Adrenal gland (tissue), 12 donors: ENCODE measurements around the gene MT1F. TPM values are rescaled to one million over a fixed set of nuclear protein-coding genes. Genes with fewer than 3 reads are reported as not detected.
"Not testable (repeated sequence)": the region's sequence is repeated elsewhere in the genome, so short reads cannot be mapped to it uniquely, and the experiment has no call there.

Experiments used
- DNase-seq, 7 donors: peaks; one replicate each; pipeline ENCODE4 v3.0.0-alpha.2; 2019 to 2020
- H3K27ac ChIP-seq, 5 donors: fragments of 200-600 bp; sonication (generic) in 4 of 5; 1 replicate in 3 of 5; 2 replicates in 2 of 5; pipeline versions ENCODE4 v1.5.1 to v1.8.0; 2016 to 2020; ENCODE audit warnings: mild to moderate bottlenecking in 1 of 5
- H3K27me3 ChIP-seq: fragments of 200-600 bp; 2 replicates; pipeline ENCODE4 v1.8.0; 2021
- H3K36me3 ChIP-seq, 2 donors: fragments of 200-600 bp; replicated peaks in 1 of 2; 1 replicate in 1 of 2; 2 replicates in 1 of 2; pipeline versions ENCODE4 v1.5.1 to v1.8.0; 2018 to 2022
- H3K4me1 ChIP-seq, 2 donors: fragments of 200-600 bp; replicated peaks in 1 of 2; 1 replicate in 1 of 2; 2 replicates in 1 of 2; pipeline versions ENCODE4 v1.5.1 to v1.8.0; 2018 to 2021
- H3K4me3 ChIP-seq, 4 donors: fragments of 200-600 bp; sonication (generic) in 3 of 4; one replicate each; pipeline ENCODE4 v1.5.1; 2016 to 2018
- H3K9me3 ChIP-seq, 3 donors: fragments of 200-600 bp; sonication (generic) in 1 of 3; replicated peaks in 1 of 3; 1 replicate in 2 of 3; 2 replicates in 1 of 3; pipeline versions ENCODE4 v1.5.1 to v1.8.0; 2016 to 2021
- POLR2A ChIP-seq, 2 donors: fragments of 450-650 bp; IDR thresholded peaks; one replicate each; pipeline ENCODE4 v1.6.1; 2017; ENCODE audit warnings: antibody characterized with exemption in 2 of 2, mild to moderate bottlenecking in 2 of 2, moderate library complexity in 1 of 2
- WGBS, 4 donors: extraction: QIAGEN DNeasy Blood & Tissue Kit in 2 of 4; methylation state at CpG; one replicate each; pipeline versions ENCODE4 v1.1.5 to v1.1.7; 2013 to 2017; 5-methylcytosine and 5-hydroxymethylcytosine counted together
- intact Hi-C, 2 donors: fragments of 100-400 bp; cut with DNase I; formaldehyde crosslinking; loops; one replicate each; pipeline versions ENCODE4 v1.14.1 to v1.15.0; 2022 to 2023
- polyA plus RNA-seq, 3 donors: library from polyadenylated mRNA; stranded (reverse); fragments of 200-250 nt in 2 of 3; fragments of 350-450 nt in 1 of 3; fragmentation: Illumina TruSeq in 1 of 3; extraction: RNeasy Lipid Tissue Mini Kit (QIAGEN cat#74804) in 1 of 3; gene quantifications; one replicate each; pipeline ENCODE4 v1.2.3, GENCODE V29; 2013 to 2014
- total RNA-seq, 9 donors: library from RNA; depleted of rRNA in 4 of 9; stranded (reverse); fragments of >200 nt in 4 of 9; fragments of 120-200 nt in 1 of 9; fragmentation: NEBNext Ultra II Directional in 1 of 9; extraction: Animal tissue kit (Norgen Biotek cat#: 25700) in 1 of 9; gene quantifications; one replicate each; pipeline versions ENCODE4 v1.1.0 to v1.2.4, GENCODE V29; 2013 to 2023
- TF ChIP-seq, protein P1 (sequence below), 6 experiments: fragments of 450-650 bp in 4 of 6; fragments of 200-600 bp in 2 of 6; sonication (generic) in 1 of 6; IDR thresholded peaks; 1 replicate in 5 of 6; 2 replicates in 1 of 6; pipeline versions ENCODE4 v1.5.1 to v1.8.0; 2016 to 2021; ENCODE audit warnings: antibody characterized with exemption in 6 of 6, mild to moderate bottlenecking in 2 of 6, moderate library complexity in 1 of 6
- donor health status: healthy with polysubstance abuse.
- donor health status: Bipolar disorder and iron deficiency.
- donor health status: DM: yes; HTN: yes; CAD: no.
- donor health status: DM: no; HTN: no; CAD: no.
- donor health status: DM: no; HTN: no; CAD: no.
- donor health status: DM: yes; HTN: yes; CAD: no.

Gene MT1F
- total and polyA plus RNA-seq, 12 donors = 10.8 to 204 (median 44.8) TPM

DNA sequence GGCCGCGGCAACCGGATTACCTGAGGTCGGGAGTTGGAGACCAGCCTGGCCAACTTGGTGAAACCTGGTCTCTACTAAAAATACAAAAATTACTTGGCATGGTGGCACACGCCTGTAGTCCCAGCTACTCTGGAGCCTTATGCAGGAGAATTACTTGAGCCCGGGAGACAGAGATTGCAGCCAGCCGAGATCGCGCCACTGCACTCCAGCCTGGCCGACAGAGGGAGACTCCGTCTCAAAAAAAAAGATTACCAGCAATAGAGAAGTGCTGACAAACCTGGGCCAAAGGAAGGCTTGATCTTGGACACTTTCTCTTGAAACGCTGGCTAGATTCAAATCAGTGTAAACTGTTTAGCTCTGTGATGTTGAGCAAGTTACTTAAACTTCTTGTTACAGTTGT, 16.2 kb downstream of the MT1F start:
- Histone ChIP-seq H3K27me3 (peaks cover 5% of the 10 kb centered on the region), H3K27ac (no peak overlapping the region), H3K9me3 (no peaks in the 10 kb centered on the region), H3K36me3 (no peaks in the 10 kb centered on the region), H3K4me1 (peaks cover 0 to 4% of the 10 kb centered on the region in 2 donors), H3K4me3 (no peak overlapping the region)
- 42 to 50% (median 46%) methylated on average over 9 to 12 of the region's 12 CpGs for WGBS, 4 donors
- intact Hi-C loops = no loop called here
- no peak for TF ChIP-seq POLR2A (IDR thresholded peaks at IDR 0.05)
- TF ChIP-seq, protein P1, sequence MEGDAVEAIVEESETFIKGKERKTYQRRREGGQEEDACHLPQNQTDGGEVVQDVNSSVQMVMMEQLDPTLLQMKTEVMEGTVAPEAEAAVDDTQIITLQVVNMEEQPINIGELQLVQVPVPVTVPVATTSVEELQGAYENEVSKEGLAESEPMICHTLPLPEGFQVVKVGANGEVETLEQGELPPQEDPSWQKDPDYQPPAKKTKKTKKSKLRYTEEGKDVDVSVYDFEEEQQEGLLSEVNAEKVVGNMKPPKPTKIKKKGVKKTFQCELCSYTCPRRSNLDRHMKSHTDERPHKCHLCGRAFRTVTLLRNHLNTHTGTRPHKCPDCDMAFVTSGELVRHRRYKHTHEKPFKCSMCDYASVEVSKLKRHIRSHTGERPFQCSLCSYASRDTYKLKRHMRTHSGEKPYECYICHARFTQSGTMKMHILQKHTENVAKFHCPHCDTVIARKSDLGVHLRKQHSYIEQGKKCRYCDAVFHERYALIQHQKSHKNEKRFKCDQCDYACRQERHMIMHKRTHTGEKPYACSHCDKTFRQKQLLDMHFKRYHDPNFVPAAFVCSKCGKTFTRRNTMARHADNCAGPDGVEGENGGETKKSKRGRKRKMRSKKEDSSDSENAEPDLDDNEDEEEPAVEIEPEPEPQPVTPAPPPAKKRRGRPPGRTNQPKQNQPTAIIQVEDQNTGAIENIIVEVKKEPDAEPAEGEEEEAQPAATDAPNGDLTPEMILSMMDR (IDR thresholded peaks at IDR 0.05) = peak; percentile 33 to 70 (median 62)
- peak in 5 of 7 donors; percentile 40 to 70 (median 56) for DNase-seq

DNA sequence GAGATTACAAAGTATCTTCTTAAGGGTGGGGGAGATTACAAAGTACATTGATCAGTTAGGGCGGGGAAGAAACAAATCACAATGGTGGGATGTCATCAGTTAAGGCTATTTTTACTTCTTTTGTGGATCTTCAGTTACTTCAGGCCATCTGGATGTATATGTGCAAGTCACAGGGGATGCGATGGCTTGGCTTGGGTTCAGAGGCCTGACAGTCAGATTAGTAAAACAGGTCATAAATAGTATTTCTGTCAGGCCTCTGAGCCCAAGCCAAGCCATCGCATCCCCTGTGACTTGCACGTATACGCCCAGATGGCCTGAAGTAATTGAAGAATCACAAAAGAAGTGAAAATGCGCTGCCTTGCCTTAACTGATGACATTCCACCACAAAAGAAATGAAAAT, 16.8 kb downstream of the MT1F start:
- H3K27me3 ChIP-seq, H3K4me3 ChIP-seq, H3K4me1 ChIP-seq, H3K36me3 ChIP-seq, H3K9me3 ChIP-seq, intact Hi-C loops, H3K27ac ChIP-seq, DNase-seq: not testable (repeated sequence)
- WGBS, 4 donors = 79 to 91% (median 90%) methylated on average over 6 of the region's 6 CpGs

DNA sequence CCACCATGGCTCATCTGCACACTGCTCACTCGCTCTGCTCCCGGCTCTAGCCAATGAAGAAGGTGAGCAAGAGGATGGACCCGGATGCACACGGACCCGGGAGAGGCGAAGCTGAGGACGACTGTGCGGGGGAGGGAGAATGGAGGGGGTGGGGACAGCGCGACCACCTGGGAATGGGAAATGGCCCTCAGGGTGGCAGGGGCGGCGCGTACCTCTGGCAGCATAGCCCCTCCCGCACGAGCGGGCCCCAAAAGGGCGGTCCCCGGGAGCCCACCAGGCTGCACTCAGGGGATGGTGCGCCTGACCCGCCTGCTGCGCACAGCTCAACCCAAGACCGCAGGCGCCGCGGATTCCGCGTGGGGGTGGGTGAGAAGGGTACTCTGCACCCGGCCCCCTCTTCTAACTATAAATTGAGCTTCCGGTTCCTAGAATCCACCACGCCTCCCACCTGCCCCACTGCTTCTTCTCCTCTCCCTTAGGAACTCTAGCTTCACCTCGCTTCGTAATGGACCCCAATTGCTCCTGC, 18.0 kb downstream of the MT1F start:
- H3K27me3 ChIP-seq = no peaks in the 10 kb centered on the region
- intact Hi-C loops = no loop called here

DNA sequence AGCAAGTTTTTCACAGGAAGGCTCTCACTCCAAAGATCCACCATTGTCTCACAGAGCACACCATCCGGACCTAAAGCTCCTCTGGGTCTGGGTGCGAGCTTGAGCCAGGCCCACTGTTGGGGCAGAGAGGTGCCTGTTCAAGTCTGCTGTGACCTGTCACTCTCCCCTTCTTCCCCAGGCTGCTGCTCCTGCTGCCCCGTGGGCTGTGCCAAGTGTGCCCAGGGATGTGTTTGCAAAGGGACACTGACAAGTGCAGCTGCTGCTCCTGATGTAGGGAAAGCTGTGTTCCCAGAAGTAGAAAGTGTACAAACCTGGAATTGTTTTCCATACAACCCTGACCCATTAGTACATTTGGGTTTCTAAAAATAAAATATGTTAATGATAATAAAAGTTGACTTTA, 19.7 kb downstream of the MT1F start:
- no peak for DNase-seq
- no peaks in the 10 kb centered on the region for H3K36me3 ChIP-seq
- no peaks in the 10 kb centered on the region for H3K27me3 ChIP-seq
- H3K4me1 ChIP-seq = peaks cover 9 to 15% of the 10 kb centered on the region in 2 donors
- no peaks in the 10 kb centered on the region for H3K9me3 ChIP-seq
- intact Hi-C loops = no loop called here
- H3K4me3 ChIP-seq = no peak overlapping the region
- WGBS, 4 donors = 77 to 100% (median 86%) methylated on average over 1 to 3 of the region's 3 CpGs
- no peak overlapping the region for H3K27ac ChIP-seq
- TF ChIP-seq POLR2A (IDR thresholded peaks at IDR 0.05) = no peak
- TF ChIP-seq, protein P1 (IDR thresholded peaks at IDR 0.05) = no peak

More for the DNA sequence above, 18.0 kb downstream of the MT1F start:
- TF ChIP-seq POLR2A (IDR thresholded peaks at IDR 0.05) = no peak
- TF ChIP-seq, protein P1 (IDR thresholded peaks at IDR 0.05) = no peak
- no peak for DNase-seq
- no peaks in the 10 kb centered on the region for H3K36me3 ChIP-seq
- H3K4me3 ChIP-seq = no peak overlapping the region
- no peaks in the 10 kb centered on the region for H3K9me3 ChIP-seq
- WGBS, 4 donors = 29 to 44% (median 31%) methylated on average over 14 to 32 of the region's 32 CpGs
- H3K4me1 ChIP-seq = peaks cover 0 to 4% of the 10 kb centered on the region in 2 donors
- no peak overlapping the region for H3K27ac ChIP-seq

DNA sequence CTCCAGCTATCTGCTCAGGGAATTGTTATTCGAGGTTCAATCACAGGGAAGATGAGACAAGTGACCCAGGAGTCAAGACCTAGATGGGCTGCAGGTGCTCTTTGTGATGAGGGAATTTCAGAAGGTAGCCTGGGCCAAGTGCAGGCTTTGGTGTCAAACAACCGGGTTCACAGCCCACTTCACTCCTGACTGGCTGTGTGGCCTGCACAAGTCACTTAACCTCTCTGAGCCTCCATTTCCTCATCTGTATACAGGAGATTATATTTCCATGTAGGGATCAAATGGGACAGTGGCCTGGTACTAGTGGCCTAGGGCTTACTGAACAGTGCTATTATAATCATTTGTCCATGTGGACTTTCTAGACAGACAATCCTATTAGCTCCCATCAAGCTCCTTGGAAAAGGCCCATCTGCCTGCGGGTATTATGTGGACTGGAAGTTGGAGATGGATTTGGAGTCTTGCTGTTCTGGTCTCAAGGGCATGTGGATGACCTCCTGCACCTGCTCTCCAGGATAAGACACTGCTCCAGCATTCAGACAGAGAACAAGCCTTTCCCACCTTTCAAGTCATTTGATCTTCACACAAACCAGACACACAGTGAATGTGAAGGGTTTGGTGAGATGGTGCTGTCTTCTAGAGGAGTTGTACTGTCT, 21.4 kb downstream of the MT1F start:
- no peak overlapping the region for H3K4me3 ChIP-seq
- H3K4me1 ChIP-seq = peaks cover 23 to 29% of the 10 kb centered on the region in 2 donors
- no peaks in the 10 kb centered on the region for H3K27me3 ChIP-seq
- no peak for DNase-seq
- TF ChIP-seq, protein P1 (IDR thresholded peaks at IDR 0.05) = no peak
- TF ChIP-seq POLR2A (IDR thresholded peaks at IDR 0.05) = no peak
- H3K36me3 ChIP-seq = no peaks in the 10 kb centered on the region
- H3K27ac ChIP-seq = peak overlapping the region in 2 of 5 donors; percentile 88 to 89
- intact Hi-C loops = no loop called here
- 88 to 100% (median 95%) methylated on average over 3 of the region's 3 CpGs for WGBS, 4 donors
- H3K9me3 ChIP-seq = no peaks in the 10 kb centered on the region
